Measurements from ENCODE around the gene PIP5KL1.

PIP5KL1 gene

DNA sequence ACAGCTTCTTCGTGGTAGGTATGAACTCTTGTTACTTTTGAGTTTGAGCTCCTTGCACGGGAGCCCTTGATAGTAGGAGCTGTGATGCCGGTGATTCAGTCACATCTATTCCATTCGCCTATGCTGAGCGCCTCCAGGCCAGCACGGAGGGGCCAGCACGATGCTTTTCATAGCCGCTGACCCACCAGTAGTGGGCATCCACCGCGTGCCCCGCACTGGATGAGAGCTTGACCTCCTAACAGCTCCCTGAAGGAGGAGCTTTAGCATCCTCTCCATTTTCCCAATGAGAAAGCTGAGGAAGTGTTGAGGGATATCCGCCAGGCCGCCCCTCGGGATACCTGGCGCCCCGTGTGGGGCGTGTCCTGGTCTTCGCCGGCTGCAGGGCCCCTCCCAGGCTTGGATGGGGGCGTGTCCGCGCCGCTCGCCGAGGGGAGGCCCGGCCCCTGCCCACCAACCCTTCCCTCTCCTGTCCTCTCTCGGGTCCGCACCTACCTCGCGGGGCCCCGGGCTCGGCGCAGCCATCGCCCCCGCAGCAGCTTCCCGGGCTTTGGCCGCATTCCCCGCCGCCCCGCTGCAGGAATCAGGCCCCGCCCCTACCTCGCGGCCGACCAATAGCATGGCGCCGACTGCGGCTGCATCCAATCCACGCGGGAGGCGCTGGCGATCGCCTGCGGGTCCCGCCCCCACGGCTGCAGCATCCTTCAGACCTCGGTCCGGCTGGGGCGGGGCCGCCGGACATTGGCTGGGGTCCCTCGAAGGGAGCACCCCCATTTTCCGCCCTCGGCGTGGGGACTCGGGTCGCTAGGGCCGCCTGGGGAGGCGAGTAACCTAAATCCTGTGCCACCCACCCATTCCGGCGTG is at the start of gene PIP5KL1:
TSS of gene PIP5KL1 (minus strand) at position 547 of the 861 bp plus-strand sequence. CDS start at position 522, 25 bp downstream.
- in situ Hi-C loops (cut with MboI; ENCODE audit: low sequenced_read_pairs) = no loop called here

DNA sequence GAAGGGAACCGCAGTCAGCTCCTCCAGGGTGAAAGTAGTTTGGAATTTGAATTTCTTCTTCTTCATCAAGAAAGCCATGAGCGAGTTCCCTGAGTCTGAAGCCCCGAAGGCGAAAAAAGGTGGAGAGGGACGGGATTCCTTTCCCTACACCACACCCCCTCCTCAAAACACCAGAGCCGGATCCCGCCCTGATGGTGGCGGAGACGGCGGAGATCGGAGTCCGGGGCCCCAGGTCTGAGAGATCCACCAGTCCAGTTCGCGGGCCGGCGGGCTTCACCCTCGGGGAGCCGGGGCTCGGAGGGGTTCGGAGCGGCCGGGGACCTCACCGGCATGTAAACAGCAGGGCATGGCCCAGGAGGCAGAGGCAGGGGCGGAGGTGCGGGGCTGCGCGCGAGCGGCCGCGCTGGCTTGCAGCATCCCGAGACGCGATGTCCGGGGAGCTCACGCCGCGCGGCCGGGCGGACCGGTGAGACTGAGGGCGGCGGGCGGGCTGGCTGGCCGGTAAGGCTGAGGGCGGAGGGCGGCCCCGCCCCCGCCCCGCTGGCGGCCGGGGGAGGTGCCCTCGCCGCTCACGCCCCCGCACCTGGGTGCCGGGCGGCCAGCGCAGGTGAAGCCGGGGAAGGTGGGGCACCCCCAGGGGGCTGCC is 49.6 kb upstream of the PIP5KL1 start:
- in situ Hi-C loops (cut with MboI; ENCODE audit: low sequenced_read_pairs) = no loop called here

GRCh38 chr9:127979333-127980059 is 48.9 kb upstream of the PIP5KL1 start:
- in situ Hi-C loops (cut with MboI; ENCODE audit: low sequenced_read_pairs) = no loop called here

GRCh38 chr9:127979015-127979332 is 48.4 kb upstream of the PIP5KL1 start:
- in situ Hi-C loops (cut with MboI; ENCODE audit: low sequenced_read_pairs) = no loop called here

DNA sequence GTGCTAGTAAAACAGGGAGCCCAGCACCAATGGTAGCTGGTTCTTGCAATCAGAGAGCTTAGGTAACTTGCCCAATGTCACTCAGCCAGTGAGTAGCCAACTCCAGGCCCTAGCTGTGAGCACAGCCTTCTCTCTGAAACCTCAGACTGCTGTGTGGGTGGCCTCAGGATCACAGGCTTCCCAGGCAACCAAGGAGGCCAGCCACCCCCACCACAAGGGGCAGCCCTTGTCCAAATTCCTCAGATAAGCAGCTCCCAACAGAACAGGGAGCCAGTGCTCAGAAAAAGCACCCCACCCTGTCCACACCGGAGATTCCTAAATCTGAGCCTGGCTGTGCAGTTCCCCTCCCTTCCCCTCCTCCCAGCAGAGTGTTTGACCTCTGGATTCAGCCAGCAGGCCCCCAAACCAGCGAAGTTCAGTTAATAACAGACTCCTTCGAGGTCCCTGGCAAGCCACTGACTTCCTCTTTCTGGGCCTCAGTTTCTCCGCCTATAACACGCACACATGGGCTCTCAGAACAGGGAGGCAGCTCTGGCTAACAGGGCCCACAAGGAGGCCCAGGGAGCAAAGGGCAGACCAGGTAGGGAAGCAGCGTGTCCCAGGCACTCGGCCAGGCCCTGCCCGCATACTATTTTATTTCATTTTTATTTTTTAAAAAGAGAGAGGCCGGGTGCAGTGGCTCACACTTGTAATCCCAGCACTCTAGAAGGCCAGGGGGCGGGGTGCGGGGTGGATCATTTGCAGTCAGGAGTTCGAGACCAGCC is 47.5 kb upstream of the PIP5KL1 start:
- in situ Hi-C loops (cut with MboI; ENCODE audit: low sequenced_read_pairs) = no loop called here

- in situ Hi-C loops (cut with MboI; ENCODE audit: low sequenced_read_pairs) = no loop called here
Observed at GRCh38 chr9:127977009-127977883, 46.7 kb upstream of the PIP5KL1 start.

DNA sequence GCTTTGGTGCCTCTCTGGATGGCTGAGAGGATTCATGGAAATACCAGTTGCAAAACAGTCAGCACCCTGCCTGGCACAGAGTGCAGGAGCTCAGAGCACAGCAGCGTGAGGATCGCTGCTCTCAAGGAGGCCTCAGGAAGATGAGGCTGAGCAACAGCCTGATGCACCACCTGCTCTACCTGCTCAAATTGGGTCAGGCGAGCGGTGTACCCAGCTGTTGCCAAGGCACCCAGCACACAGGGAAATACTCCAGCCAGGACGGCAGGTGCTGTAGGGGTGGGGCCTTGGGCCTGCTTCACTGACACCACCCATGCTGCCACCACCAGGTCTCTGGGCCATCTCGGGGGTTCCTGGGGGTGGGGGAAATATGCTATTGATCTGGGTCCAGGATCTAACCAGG is 45.9 kb upstream of the PIP5KL1 start:
- in situ Hi-C loops (cut with MboI; ENCODE audit: low sequenced_read_pairs) = no loop called here

DNA sequence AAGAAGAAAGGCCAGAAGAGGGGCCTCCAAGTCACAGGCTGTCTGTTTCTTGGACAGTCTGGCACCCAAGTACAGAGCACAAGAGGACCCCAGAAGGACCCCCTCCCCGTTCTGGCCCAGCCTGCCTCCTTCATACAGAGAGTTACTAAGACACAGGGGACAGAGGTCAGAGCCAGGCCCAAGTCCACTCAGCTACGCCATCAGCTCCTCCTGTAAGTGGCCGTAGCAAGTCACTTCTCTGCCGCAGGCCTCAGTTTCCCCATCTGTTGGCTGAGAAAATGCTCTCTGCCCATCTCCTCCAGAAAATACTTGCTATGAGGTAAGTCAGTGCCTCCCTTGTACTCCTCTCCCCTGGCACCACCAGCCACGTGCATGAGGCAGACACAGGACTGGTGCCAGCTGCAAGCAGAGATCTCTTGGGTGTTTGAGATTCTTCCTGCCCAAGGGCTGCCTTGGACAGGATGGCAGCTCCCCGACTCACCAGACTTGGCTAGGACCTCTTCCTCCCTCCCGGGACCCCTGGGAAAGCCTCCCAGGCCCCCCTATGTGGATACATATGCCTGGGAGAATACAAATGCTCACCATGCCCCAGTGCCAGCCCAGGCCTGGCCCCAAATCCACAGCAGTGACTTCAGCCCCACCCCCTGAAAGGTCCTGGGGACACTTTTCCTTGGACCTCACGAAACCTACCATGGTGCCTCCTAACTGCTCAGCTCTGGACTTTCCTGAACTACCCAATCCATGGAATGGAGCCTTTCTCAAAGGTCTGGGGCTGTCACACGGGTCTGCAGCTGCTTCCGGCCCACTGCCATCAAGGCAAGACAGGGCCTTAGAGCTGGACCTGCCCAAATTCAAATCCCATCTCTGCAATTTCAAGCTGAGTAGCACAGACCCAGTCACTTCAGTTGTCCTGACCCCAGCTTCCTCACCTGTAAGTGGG is 45.1 kb upstream of the PIP5KL1 start:
- in situ Hi-C loops (cut with MboI; ENCODE audit: low sequenced_read_pairs) = no loop called here

DNA sequence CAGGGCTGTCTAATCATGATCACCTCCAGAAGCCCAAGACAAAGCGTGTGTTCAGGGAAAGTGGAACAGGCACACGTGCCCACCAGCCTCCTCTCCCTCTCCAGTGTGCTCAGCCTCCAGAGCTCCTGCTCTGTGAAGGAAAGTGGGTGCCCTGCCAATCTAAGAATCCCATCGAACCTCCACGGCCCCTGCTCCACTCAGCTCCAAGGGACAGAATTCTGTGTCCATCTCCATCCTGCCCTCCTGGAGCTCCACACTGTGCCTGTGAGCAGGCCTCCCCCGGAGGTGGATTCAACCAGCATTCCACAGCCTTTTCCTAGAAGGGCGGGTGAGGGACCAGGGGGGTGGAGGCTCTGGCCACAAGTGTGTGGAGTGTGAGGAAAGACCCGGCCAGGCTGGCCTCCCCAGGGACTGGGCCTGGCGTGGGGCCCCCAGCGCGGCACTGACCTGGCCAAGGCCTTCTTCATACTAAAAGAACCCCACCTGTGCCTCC is 44.2 kb upstream of the PIP5KL1 start:
- in situ Hi-C loops (cut with MboI; ENCODE audit: low sequenced_read_pairs) = no loop called here

- in situ Hi-C loops (cut with MboI; ENCODE audit: low sequenced_read_pairs) = no loop called here
Observed at GRCh38 chr9:127974001-127974768, 43.6 kb upstream of the PIP5KL1 start.

DNA sequence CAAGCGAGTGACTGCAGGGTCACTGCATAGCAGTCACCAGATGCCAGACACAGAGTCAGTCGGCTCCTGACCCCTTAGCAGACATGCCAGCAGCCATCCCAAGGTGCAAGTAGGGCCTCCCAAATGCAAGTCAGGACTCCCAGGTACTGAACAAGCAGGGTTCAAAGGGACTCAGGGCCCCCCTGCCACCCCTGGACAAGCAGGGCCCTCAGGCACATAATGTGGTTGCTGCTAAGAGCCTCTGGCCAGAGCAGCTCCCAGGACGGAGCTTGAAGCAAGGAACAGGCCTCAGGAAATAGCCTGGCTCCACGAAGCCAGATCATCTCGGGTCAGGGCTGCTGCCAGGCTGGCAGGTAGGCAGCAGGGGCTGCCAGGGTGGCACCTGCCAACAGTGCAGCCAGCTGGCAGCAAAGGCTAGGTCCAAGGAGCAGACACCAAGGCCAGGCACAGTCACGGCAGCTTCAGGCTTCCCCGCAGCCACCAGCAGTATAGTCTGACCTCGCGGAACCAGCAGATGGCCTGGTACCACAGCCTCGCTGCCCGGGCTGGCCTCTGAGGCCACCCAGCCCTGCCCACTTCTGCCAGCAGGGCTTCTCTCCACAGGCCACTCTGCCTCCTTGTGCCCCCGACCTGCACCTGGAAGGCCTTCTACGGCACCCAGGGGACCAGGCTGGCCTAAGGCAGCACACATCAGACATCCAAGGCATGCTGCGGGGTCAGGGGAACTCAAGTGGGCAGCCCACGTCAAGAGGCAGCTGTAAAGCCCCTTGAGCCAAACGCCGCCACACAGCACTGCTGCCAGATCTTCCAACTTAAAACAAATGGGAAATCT is 42.8 kb upstream of the PIP5KL1 start:
- in situ Hi-C loops (cut with MboI; ENCODE audit: low sequenced_read_pairs) = no loop called here

DNA sequence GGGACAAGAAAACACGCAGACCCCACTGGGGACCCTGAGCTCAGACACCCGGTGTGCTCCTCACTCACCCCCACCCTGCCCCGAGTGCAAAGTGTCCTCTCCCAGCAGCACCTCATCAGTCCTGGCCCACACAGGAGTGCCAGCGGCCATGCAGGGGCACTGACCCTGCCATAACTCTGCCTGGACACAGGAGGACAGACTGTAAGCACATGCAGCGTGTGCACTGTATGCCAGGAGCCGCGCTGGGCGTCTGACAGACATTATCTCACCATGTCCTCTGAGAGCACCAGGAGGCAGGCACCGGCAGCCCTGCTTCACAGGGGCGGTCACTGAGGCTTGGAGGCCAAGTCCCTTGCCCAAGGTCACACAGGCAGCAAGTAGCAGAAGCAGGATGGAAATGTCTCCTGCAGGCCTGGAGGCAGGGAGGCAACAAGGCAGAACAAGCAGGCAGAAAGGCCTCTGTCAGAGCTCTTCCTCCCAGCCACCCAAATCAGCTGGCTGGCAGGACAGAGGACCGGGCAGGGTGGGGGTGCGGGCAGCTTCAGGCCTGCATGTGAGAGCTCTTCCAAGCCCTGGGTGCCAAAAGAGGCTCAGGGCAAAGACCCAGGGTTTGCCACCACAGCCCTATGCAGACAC is 41.8 kb upstream of the PIP5KL1 start:
- in situ Hi-C loops (cut with MboI; ENCODE audit: low sequenced_read_pairs) = no loop called here

GRCh38 chr9:127971357-127972235 is 41.0 kb upstream of the PIP5KL1 start:
- in situ Hi-C loops (cut with MboI; ENCODE audit: low sequenced_read_pairs) = no loop called here

- in situ Hi-C loops (cut with MboI; ENCODE audit: low sequenced_read_pairs) = no loop called here
Observed at GRCh38 chr9:127970401-127971313, 40.1 kb upstream of the PIP5KL1 start.
